SK-N-SH treated with all-trans-retinoic acid at 6 μM for 48 hours (cell line): ENCODE results near the gene IL4R.

Experiments used
- ARNTL ChIP-seq: fragments of 450-650 bp; formaldehyde crosslinking; IDR thresholded peaks from 2 replicates; pipeline ENCODE4 v1.5.0; 2020; ENCODE audit warnings: low read depth, mild to moderate bottlenecking, moderate library complexity, borderline replicate concordance
- GLIS3 ChIP-seq: fragments of 250-450 bp; sonication (Bioruptor Pico); IDR thresholded peaks from 2 replicates; pipeline ENCODE4 v1.5.0; 2020; ENCODE audit warnings: mild to moderate bottlenecking, moderate library complexity
- ISL1 ChIP-seq: fragments of 250-450 bp; sonication (Bioruptor Pico); IDR thresholded peaks from 2 replicates; pipeline ENCODE4 v2.1.2; 2022; ENCODE audit warnings: mild to moderate bottlenecking, moderate library complexity
- RARB ChIP-seq: fragments of 250-450 bp; sonication (Bioruptor Pico); IDR thresholded peaks from 2 replicates; pipeline ENCODE4 v1.8.0; 2021; ENCODE audit warnings: mild to moderate bottlenecking, moderate library complexity
- SNAI2 ChIP-seq: fragments of 250-450 bp; sonication (Bioruptor Pico); IDR thresholded peaks from 2 replicates; pipeline ENCODE4 v1.5.0; 2020; ENCODE audit warnings: mild to moderate bottlenecking, moderate library complexity
- TOX ChIP-seq: fragments of 250-450 bp; sonication (Bioruptor Pico); IDR thresholded peaks from 2 replicates; pipeline ENCODE4 v1.8.0; 2021; ENCODE audit warnings: mild to moderate bottlenecking, moderate library complexity, borderline replicate concordance
- ZC3H10 ChIP-seq: fragments of 250-450 bp; sonication (Bioruptor Pico); IDR thresholded peaks from 2 replicates; pipeline ENCODE4 v1.5.1; 2021; ENCODE audit warnings: mild to moderate bottlenecking, moderate library complexity
- ZFP3 ChIP-seq: fragments of 250-450 bp; sonication (Bioruptor Pico); IDR thresholded peaks from 2 replicates; pipeline ENCODE4 v1.5.0; 2020; ENCODE audit warnings: mild to moderate bottlenecking, moderate library complexity
- ZNF565 ChIP-seq: fragments of 450-650 bp; formaldehyde crosslinking; conservative IDR thresholded peaks from 2 replicates; pipeline ENCODE4 v1.5.0; 2020; ENCODE audit warnings: low read depth, mild to moderate bottlenecking, moderate library complexity
- TF ChIP-seq, protein P1 (sequence below): fragments of 250-450 bp; sonication (Bioruptor Pico); IDR thresholded peaks from 2 replicates; pipeline ENCODE4 v1.8.0; 2021; ENCODE audit warnings: low read depth, mild to moderate bottlenecking, moderate library complexity, borderline replicate concordance
- TF ChIP-seq, protein P2 (sequence below): fragments of 250-450 bp; sonication (Bioruptor Pico); IDR thresholded peaks from 2 replicates; pipeline ENCODE4 v1.5.1; 2021; ENCODE audit warnings: mild to moderate bottlenecking, moderate library complexity
- TF ChIP-seq, protein P3 (sequence below): fragments of 250-450 bp; sonication (Bioruptor Pico); IDR thresholded peaks from 2 replicates; pipeline ENCODE4 v1.5.1; 2020; ENCODE audit warnings: low read depth, mild to moderate bottlenecking, moderate library complexity
- TF ChIP-seq, protein P4 (sequence below): fragments of 250-450 bp; sonication (Bioruptor Pico); IDR thresholded peaks from 2 replicates; pipeline ENCODE4 v1.8.0; 2020; ENCODE audit warnings: mild to moderate bottlenecking, moderate library complexity, borderline replicate concordance

DNA sequence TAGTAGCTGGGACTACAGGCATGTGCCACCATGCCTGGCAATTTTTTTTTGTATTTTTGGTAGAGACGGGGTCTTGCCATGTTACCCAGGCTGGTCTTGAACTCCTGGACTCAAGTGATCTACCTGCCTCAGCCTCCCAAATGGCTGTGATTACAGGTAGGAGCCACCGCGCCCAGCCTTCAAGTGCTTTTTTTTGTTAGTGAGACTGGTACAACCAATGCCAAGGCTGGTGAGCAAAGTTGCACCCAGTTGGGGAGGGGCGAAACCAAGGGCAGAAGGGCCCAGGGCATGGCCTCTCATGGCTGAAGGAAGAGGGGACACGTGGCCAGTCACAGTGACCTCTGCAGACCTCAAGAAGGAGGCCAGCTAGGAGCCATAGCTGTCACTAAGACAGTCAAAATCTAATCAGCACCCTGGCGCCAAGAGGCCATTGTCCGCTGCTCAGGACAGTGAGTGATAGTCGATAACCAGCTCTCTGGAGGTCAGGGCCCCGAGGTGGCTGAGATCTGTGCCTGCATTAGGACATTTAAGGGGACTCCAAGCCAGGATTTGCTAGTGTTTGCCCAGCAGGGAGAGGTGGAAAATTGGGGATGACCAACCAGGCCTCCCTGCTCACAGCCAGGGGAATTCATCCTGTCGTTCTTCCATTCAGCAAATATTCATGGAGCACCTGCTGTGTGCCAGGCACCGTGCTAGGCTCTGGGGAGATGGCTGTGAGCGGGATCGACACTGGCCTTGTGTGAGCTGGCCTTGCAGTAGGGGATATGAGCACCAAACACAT is 10.2 kb downstream of the IL4R start:
- TF ChIP-seq ZC3H10 (no peak), TOX (CRISPR knock-in tag) (no peak), SNAI2 (CRISPR knock-in tag) (no peak), ARNTL (CRISPR knock-in tag) (no peak), ZNF565 (CRISPR knock-in tag) (no peak), ISL1 (CRISPR knock-in tag) (no peak), GLIS3 (CRISPR knock-in tag) (no peak), ZFP3 (CRISPR knock-in tag) (no peak), RARB (CRISPR knock-in tag) (no peak)
- TF ChIP-seq, protein P1, sequence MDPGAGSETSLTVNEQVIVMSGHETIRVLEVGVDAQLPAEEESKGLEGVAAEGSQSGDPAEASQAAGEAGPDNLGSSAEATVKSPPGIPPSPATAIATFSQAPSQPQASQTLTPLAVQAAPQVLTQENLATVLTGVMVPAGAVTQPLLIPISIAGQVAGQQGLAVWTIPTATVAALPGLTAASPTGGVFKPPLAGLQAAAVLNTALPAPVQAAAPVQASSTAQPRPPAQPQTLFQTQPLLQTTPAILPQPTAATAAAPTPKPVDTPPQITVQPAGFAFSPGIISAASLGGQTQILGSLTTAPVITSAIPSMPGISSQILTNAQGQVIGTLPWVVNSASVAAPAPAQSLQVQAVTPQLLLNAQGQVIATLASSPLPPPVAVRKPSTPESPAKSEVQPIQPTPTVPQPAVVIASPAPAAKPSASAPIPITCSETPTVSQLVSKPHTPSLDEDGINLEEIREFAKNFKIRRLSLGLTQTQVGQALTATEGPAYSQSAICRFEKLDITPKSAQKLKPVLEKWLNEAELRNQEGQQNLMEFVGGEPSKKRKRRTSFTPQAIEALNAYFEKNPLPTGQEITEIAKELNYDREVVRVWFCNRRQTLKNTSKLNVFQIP (CRISPR knock-in tag) = no peak
- TF ChIP-seq, protein P2, sequence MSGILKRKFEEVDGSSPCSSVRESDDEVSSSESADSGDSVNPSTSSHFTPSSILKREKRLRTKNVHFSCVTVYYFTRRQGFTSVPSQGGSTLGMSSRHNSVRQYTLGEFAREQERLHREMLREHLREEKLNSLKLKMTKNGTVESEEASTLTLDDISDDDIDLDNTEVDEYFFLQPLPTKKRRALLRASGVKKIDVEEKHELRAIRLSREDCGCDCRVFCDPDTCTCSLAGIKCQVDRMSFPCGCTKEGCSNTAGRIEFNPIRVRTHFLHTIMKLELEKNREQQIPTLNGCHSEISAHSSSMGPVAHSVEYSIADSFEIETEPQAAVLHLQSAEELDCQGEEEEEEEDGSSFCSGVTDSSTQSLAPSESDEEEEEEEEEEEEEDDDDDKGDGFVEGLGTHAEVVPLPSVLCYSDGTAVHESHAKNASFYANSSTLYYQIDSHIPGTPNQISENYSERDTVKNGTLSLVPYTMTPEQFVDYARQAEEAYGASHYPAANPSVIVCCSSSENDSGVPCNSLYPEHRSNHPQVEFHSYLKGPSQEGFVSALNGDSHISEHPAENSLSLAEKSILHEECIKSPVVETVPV (CRISPR knock-in tag) = no peak
- TF ChIP-seq, protein P3, sequence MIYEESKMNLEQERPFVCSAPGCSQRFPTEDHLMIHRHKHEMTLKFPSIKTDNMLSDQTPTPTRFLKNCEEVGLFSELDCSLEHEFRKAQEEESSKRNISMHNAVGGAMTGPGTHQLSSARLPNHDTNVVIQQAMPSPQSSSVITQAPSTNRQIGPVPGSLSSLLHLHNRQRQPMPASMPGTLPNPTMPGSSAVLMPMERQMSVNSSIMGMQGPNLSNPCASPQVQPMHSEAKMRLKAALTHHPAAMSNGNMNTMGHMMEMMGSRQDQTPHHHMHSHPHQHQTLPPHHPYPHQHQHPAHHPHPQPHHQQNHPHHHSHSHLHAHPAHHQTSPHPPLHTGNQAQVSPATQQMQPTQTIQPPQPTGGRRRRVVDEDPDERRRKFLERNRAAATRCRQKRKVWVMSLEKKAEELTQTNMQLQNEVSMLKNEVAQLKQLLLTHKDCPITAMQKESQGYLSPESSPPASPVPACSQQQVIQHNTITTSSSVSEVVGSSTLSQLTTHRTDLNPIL (CRISPR knock-in tag) = no peak
- TF ChIP-seq, protein P4, sequence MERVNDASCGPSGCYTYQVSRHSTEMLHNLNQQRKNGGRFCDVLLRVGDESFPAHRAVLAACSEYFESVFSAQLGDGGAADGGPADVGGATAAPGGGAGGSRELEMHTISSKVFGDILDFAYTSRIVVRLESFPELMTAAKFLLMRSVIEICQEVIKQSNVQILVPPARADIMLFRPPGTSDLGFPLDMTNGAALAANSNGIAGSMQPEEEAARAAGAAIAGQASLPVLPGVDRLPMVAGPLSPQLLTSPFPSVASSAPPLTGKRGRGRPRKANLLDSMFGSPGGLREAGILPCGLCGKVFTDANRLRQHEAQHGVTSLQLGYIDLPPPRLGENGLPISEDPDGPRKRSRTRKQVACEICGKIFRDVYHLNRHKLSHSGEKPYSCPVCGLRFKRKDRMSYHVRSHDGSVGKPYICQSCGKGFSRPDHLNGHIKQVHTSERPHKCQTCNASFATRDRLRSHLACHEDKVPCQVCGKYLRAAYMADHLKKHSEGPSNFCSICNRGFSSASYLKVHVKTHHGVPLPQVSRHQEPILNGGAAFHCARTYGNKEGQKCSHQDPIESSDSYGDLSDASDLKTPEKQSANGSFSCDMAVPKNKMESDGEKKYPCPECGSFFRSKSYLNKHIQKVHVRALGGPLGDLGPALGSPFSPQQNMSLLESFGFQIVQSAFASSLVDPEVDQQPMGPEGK (CRISPR knock-in tag) = no peak
